ENCODE data around the gene PNPLA8. TPM values are rescaled to one million over a fixed set of nuclear protein-coding genes. Genes with fewer than 3 reads are reported as not detected.

The PNPLA8 gene
- total and polyA plus RNA-seq, 2 of the 4 experiments (the other 2 are of a cell fraction) = 7.0 to 14.5 TPM

GRCh38 chr7:108526768-108527017 lies 758 bp upstream of the PNPLA8 start:
- POLR2A ChIA-PET (ENCODE audit: unreplicated experiment) = no interaction called here
- Histone ChIP-seq H3K23ac (ENCODE audit: low read depth, low read length) (0 out of 2 replicates have a peak overlapping the region, but pooled peaks have one; percentile 40), H2BK20ac (ENCODE audit: low read depth, low read length) (no peak overlapping the region), H2AK9ac (replicated peaks; ENCODE audit: low read depth, low read length, poor library complexity) (peak overlapping the region; percentile 68), H3K27ac (ENCODE audit: insufficient read depth, low read length) (peak overlapping the region; percentile 78), H3K4me2 (ENCODE audit: low read depth, low read length) (peak overlapping the region; percentile 86), H3K9me3 (ENCODE audit: control insufficient read depth, insufficient read depth, low read length) (no peaks in the 10 kb centered on the region), H3K4ac (ENCODE audit: low read depth, low read length) (peak overlapping the region; percentile 67), H4K20me1 (ENCODE audit: insufficient read depth, low read length) (peaks cover 6% of the 10 kb centered on the region; the same call in 1 of the 2 replicates), H2AFZ (replicated peaks; ENCODE audit: low read length, poor library complexity) (peak overlapping the region; percentile 99), H2AK5ac (ENCODE audit: low read depth, low read length) (no peak overlapping the region), H3K79me1 (ENCODE audit: low read depth in 1 of 2, low read length in 2 of 2) (peaks cover 4 to 28% of the 10 kb centered on the region in 2 experiments; a peak in 2 of 4 replicates), H4K8ac (ENCODE audit: low read depth in 2 of 2, low read length in 2 of 2) (peak overlapping the region; percentile 75 to 85), H3K18ac (ENCODE audit: low read depth, low read length) (no peak overlapping the region), H3K27me3 (ENCODE audit: control insufficient read depth, insufficient read depth, low read length) (no peaks in the 10 kb centered on the region), H3K9ac (ENCODE audit: low read depth, low read length) (peak overlapping the region; percentile 76), H3K36me3 (ENCODE audit: control insufficient read depth, insufficient read depth, low read length) (no peaks in the 10 kb centered on the region), H3K4me1 (ENCODE audit: control insufficient read depth, insufficient read depth, low read length) (peaks cover 4% of the 10 kb centered on the region; the same call in 1 of the 2 replicates), H3K56ac (ENCODE audit: extremely low read depth, insufficient read depth, low read length) (peak overlapping the region; percentile 58; the same call in 1 of the 2 replicates), H2BK5ac (ENCODE audit: low read depth, low read length, poor library complexity, severe bottlenecking) (peak overlapping the region; percentile 37), H2BK120ac (ENCODE audit: low read depth, low read length) (peak overlapping the region; percentile 4; the same call in 1 of the 2 replicates), H4K91ac (ENCODE audit: insufficient read depth, low read depth, low read length) (peak overlapping the region; percentile 46; the same call in 1 of the 2 replicates), H3K9me1 (ENCODE audit: insufficient read depth, low read length) (no peaks in the 10 kb centered on the region), H4K5ac (ENCODE audit: low read depth, low read length) (peak overlapping the region; percentile 22), H2BK15ac (ENCODE audit: low read depth, low read length) (no peak overlapping the region), H3K4me3 (ENCODE audit: insufficient read depth, low read depth, low read length) (peak overlapping the region; percentile 67), H3K14ac (replicated peaks; ENCODE audit: low read depth, low read length) (peak overlapping the region; percentile 45)
- in situ Hi-C loops (cut with MboI; ENCODE audit: low sequenced_read_pairs) (loop anchor here (5.0 kb wide), 1 partner anchor 46 kb away; no protein-coding TSS in a partner anchor), dilution Hi-C loops (cut with HindIII; ENCODE audit: low sequenced_read_pairs, unreplicated experiment) (no loop called here), intact Hi-C loops (cut with micrococcal nuclease) (no loop called here)
- ATAC-seq (ENCODE audit: low read depth) (no peak), DNase-seq (no peak)
- CTCF ChIA-PET = no interaction called here
- TF ChIP-seq BHLHE40 (IDR thresholded peaks at IDR 0.05; ENCODE audit: low read depth, low read length) (no peak), CTCF (conservative IDR thresholded peaks at IDR 0.05; ENCODE audit: low read depth, low read length) (no peak), MAZ (IDR thresholded peaks at IDR 0.05; ENCODE audit: borderline replicate concordance, low read depth, low read length) (no peak), SMC3 (IDR thresholded peaks at IDR 0.05; ENCODE audit: low read depth, low read length) (no peak), RFX5 (IDR thresholded peaks at IDR 0.05; ENCODE audit: low read depth, low read length) (no peak), MXI1 (IDR thresholded peaks at IDR 0.05; ENCODE audit: borderline replicate concordance, low read depth, low read length) (no peak), CHD1 (IDR thresholded peaks at IDR 0.05; ENCODE audit: low read depth, low read length) (no peak), FOS (IDR thresholded peaks at IDR 0.05; ENCODE audit: low read depth, low read length) (no peak), CEBPB (IDR thresholded peaks at IDR 0.05; ENCODE audit: low read depth, low read length) (no peak)
- TF ChIP-seq, protein P1, sequence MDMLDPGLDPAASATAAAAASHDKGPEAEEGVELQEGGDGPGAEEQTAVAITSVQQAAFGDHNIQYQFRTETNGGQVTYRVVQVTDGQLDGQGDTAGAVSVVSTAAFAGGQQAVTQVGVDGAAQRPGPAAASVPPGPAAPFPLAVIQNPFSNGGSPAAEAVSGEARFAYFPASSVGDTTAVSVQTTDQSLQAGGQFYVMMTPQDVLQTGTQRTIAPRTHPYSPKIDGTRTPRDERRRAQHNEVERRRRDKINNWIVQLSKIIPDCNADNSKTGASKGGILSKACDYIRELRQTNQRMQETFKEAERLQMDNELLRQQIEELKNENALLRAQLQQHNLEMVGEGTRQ (IDR thresholded peaks at IDR 0.05; ENCODE audit: low read depth, low read length) = no peak
- TF ChIP-seq, protein P2, sequence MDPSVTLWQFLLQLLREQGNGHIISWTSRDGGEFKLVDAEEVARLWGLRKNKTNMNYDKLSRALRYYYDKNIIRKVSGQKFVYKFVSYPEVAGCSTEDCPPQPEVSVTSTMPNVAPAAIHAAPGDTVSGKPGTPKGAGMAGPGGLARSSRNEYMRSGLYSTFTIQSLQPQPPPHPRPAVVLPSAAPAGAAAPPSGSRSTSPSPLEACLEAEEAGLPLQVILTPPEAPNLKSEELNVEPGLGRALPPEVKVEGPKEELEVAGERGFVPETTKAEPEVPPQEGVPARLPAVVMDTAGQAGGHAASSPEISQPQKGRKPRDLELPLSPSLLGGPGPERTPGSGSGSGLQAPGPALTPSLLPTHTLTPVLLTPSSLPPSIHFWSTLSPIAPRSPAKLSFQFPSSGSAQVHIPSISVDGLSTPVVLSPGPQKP (IDR thresholded peaks at IDR 0.05; ENCODE audit: borderline replicate concordance, low read depth, low read length) = no peak
- no CpG with 5 or more reads among the region's 3 CpGs for WGBS, 2 experiments (ENCODE audit: extremely low coverage in 2 of 2, insufficient read length in 1 of 2)
- no TSS peak for BruUV-seq (replicated peaks)

Measured in IMR-90 (cell line).